Activated T-helper 2 cell treated with anti-CD3 and anti-CD28 coated beads, Interferon-gamma antibody, Interleukin-2, Interleukin-4, amounts not matched to agents 10 μg/mL and 5 μg/mL and 100 μg/mL, durations not matched to agents 14 hours and 24 hours and 36 hours (primary cell): ENCODE results near the gene ZNF782. TPM values are rescaled to one million over a fixed set of nuclear protein-coding genes. Genes with fewer than 3 reads are reported as not detected.
"Not testable (repeated sequence)": the region's sequence is repeated elsewhere in the genome, so short reads cannot be mapped to it uniquely, and the experiment has no call there.

Source experiments
- DNase-seq: peaks from one replicate; pipeline ENCODE4 v3.0.0; 2021; ENCODE audit warnings: low spot score
- H3K27ac Mint-ChIP-seq: one replicate; pipeline ENCODE4 v1.8.0; 2021; ENCODE audit warnings: mixed read lengths
- H3K27me3 Mint-ChIP-seq: one replicate; pipeline ENCODE4 v1.8.0; 2021; ENCODE audit warnings: low read depth, mixed read lengths
- H3K36me3 Mint-ChIP-seq: one replicate; pipeline ENCODE4 v1.8.0; 2021; ENCODE audit warnings: low read depth, mixed read lengths
- H3K4me1 Mint-ChIP-seq: one replicate; pipeline ENCODE4 v1.8.0; 2021; ENCODE audit warnings: low read depth, mixed read lengths
- H3K4me3 Mint-ChIP-seq: one replicate; pipeline ENCODE4 v1.8.0; 2021; ENCODE audit warnings: low read depth, mild to moderate bottlenecking, moderate library complexity, mixed read lengths
- H3K9me3 Mint-ChIP-seq: one replicate; pipeline ENCODE4 v1.8.0; 2021; ENCODE audit warnings: mixed read lengths
- intact Hi-C: fragments of 100-400 bp; cut with micrococcal nuclease; formaldehyde crosslinking; loops from one replicate; pipeline ENCODE4 v1.15.1; 2023
- total RNA-seq: library from RNA; stranded (reverse); gene quantifications from 2 replicates; pipeline ENCODE4 v1.2.3, GENCODE V29; 2022

The ZNF782 gene
- total RNA-seq, 1 donor from 2014 or later: 4.5 TPM

DNA sequence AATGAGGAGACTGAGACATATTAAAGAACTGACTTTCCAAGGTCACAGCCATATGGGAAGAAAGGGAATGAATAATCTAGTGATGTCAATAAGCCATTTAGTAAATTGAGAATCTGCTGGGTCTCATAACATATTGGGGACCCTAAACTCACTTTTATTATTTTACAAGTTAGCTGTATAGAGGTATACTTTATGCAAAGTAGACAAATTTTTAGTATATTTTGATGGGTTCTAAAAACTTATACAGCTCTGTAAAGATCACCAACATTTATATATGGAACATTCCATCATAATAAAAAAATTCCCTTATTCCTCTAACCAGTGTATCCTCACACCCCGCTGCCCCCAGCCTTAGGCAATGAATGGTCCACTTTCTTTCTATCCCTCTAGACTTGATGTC lies 40.7 kb downstream of the ZNF782 start:
- intact Hi-C loops: no loop called here
- H3K27me3 Mint-ChIP-seq: no peaks in the 10 kb centered on the region
- H3K36me3 Mint-ChIP-seq: peaks cover 27% of the 10 kb centered on the region
- H3K4me1 Mint-ChIP-seq: no peaks in the 10 kb centered on the region
- H3K4me3 Mint-ChIP-seq: no peak overlapping the region
- H3K9me3 Mint-ChIP-seq: peaks cover 87% of the 10 kb centered on the region
- H3K27ac Mint-ChIP-seq: no peak overlapping the region
- DNase-seq: no peak

DNA sequence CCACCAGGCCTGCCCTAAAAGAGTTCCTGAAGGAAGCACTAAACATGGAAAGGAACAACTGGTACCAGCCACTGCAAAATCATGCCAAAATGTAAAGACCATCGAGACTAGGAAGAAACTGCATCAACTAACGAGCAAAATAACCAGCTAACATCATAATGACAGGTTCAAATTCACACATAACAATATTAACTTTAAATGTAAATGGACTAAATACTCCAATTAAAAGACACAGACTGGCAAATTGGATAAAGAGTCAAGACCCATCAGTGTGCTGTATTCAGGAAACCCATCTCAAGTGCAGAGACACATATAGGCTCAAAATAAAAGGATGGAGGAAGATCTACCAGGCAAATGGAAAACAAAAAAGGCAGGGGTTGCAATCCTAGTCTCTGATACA lies 55.4 kb downstream of the ZNF782 start:
- Mint-ChIP-seq H3K36me3 (peaks cover 45% of the 10 kb centered on the region), H3K9me3 (peaks cover 51% of the 10 kb centered on the region)
- H3K27me3 Mint-ChIP-seq, H3K4me1 Mint-ChIP-seq, H3K4me3 Mint-ChIP-seq, H3K27ac Mint-ChIP-seq, intact Hi-C loops, DNase-seq: not testable (repeated sequence)

DNA sequence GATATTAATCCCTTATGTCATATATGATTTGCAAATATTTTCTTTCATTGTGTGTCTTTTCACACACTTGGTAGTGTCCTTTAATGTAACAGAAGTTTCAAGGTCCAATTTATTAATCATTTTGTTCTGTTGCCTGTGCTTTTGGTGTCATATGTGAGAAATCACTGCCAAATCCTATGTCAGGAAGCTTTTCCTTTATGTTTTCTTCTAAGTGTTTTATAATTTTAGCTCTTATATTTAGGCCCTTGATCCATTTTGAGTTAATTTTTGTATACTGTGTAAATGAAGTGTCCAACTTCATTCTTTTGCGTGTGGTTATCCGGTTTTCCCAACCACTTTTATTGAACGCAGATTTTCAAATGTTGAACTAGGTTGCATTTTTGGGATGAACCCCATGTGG lies 70.3 kb downstream of the ZNF782 start:
- intact Hi-C loops: no loop called here
- no peak overlapping the region for H3K4me3 Mint-ChIP-seq

DNA sequence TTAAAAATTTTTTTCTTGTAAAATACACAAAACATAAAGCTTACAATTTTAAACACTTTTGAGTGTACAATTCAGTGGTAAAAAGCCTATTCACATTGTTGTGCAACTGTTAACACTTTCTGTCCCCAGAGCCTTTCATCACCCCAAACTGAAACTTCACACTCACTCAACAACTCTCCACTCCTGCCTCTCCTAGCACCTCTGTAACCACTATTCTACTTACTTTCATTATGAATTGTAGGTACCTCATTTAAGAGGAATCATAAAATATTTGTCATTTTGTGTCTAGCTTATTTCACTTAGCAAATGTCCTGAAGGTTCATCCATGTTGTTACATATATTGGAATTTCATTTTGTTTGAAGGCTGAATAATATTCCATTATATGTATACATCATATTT lies 72.1 kb downstream of the ZNF782 start:
- DNase-seq: no peak
- H3K27ac Mint-ChIP-seq: no peak overlapping the region
- intact Hi-C loops: no loop called here
- peaks cover 50% of the 10 kb centered on the region for H3K9me3 Mint-ChIP-seq
- peaks cover 24% of the 10 kb centered on the region for H3K36me3 Mint-ChIP-seq
- H3K4me3 Mint-ChIP-seq: no peak overlapping the region
- peaks cover 14% of the 10 kb centered on the region for H3K4me1 Mint-ChIP-seq
- no peaks in the 10 kb centered on the region for H3K27me3 Mint-ChIP-seq

More for the DNA sequence above, 70.3 kb downstream of the ZNF782 start:
- peaks cover 63% of the 10 kb centered on the region for H3K9me3 Mint-ChIP-seq
- no peak overlapping the region for H3K27ac Mint-ChIP-seq
- DNase-seq: no peak
- H3K36me3 Mint-ChIP-seq: peaks cover 24% of the 10 kb centered on the region
- peaks cover 10% of the 10 kb centered on the region for H3K4me1 Mint-ChIP-seq
- H3K27me3 Mint-ChIP-seq: no peaks in the 10 kb centered on the region

DNA sequence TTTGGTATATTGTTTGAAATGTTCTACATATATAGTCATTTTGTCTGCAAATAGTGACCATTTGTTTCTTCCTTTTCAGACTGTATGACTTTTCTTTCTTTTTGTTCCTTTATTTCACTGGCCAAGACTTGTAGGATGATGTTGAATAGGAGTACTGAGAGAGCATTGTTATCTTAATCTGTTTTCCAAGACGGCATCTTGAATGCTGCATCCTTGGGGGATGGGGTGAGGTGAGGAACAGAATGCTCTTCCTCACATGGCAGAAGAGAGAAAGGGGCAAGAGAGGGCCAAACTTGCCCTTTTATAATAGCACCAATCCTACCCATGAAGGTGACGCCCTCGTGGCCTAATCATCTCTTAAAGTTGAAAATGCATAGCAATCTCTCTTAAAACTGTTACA lies 72.8 kb downstream of the ZNF782 start:
- no peak overlapping the region for H3K4me3 Mint-ChIP-seq
- intact Hi-C loops: no loop called here
- peaks cover 31% of the 10 kb centered on the region for H3K36me3 Mint-ChIP-seq
- H3K27me3 Mint-ChIP-seq: no peaks in the 10 kb centered on the region
- H3K27ac Mint-ChIP-seq: no peak overlapping the region
- peaks cover 45% of the 10 kb centered on the region for H3K9me3 Mint-ChIP-seq
- H3K4me1 Mint-ChIP-seq: peaks cover 20% of the 10 kb centered on the region
- no peak for DNase-seq

DNA sequence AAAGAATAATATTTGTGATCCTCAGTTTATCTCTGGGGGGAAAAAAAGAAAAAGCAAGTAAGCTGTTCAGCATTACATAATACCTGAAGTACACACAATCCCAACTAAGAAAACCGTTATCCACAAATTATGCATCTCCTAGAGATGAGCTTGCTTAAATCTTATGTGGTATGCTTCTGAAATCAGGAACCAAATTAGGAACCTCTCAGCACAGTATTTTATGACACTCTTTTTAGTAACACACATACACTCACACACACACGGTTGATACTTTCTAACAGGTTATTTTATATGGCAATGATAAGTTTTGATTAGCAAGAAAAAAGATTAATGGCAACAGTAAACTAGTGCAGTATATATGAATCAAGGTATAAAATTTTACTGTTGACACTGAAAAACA lies 75.2 kb downstream of the ZNF782 start:
- no peak for DNase-seq
- Mint-ChIP-seq H3K27me3 (no peaks in the 10 kb centered on the region), H3K9me3 (peaks cover 31% of the 10 kb centered on the region), H3K4me1 (peaks cover 22% of the 10 kb centered on the region), H3K4me3 (peak overlapping the region; percentile 100), H3K27ac (no peak overlapping the region), H3K36me3 (peaks cover 49% of the 10 kb centered on the region)
- intact Hi-C loops: loop anchor here (5.0 kb wide), 2 partner anchors 212 to 362 kb away; partner anchors contain the start of gene ZNF367

DNA sequence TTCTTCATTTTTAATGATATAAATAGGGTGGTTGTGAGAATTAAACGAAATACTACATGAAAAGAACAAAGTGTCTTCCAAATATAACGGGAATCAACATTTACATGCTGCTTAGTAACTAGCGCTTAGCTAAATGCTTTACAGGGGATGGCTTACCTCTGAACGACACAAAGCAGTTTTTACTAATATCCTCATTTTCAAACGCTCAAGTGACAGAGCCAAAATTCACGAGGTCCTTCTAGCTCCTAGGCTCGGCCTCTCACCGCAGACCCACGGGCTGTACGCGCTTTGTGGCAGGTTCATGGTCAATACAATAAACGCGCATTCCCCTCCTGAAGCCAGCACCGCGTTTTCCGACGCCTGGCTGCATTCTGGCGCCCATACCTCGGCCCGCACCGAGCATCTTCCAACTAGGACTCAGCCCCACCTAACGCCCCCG lies 76.9 kb downstream of the ZNF782 start:
- no peaks in the 10 kb centered on the region for H3K27me3 Mint-ChIP-seq

DNA sequence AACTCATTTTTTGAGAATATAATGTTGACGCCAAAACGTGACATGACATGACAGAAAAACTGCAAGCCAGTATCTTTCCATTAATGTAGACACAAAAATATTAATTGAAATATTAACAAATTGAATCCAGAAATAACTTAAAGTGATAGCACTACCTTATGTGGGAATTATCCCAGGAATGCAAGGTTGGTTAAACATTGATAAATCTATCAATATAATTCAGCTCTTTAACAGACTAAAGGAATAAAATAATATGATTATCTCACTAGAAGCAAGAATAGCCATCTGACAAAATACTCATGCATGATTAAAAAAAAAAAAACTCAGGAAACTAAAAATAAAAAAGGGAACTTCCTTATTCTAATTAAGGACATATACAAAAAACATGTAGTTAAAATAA lies 83.2 kb downstream of the ZNF782 start:
- Mint-ChIP-seq H3K27ac (no peak overlapping the region), H3K9me3 (peaks cover 66% of the 10 kb centered on the region), H3K27me3 (no peaks in the 10 kb centered on the region), H3K4me1 (peaks cover 4% of the 10 kb centered on the region), H3K4me3 (no peak overlapping the region), H3K36me3 (peaks cover 94% of the 10 kb centered on the region)
- DNase-seq: no peak
- intact Hi-C loops: no loop called here

More for the DNA sequence above, 76.9 kb downstream of the ZNF782 start:
- Mint-ChIP-seq H3K4me3 (peak overlapping the region; percentile 100), H3K9me3 (peaks cover 23% of the 10 kb centered on the region), H3K4me1 (peaks cover 24% of the 10 kb centered on the region), H3K36me3 (peaks cover 53% of the 10 kb centered on the region), H3K27ac (peak overlapping the region; percentile 91)
- no peak for DNase-seq
- intact Hi-C loops: loop anchor here (5.0 kb wide), 2 partner anchors 210 to 360 kb away; partner anchors contain the start of gene ZNF367

DNA sequence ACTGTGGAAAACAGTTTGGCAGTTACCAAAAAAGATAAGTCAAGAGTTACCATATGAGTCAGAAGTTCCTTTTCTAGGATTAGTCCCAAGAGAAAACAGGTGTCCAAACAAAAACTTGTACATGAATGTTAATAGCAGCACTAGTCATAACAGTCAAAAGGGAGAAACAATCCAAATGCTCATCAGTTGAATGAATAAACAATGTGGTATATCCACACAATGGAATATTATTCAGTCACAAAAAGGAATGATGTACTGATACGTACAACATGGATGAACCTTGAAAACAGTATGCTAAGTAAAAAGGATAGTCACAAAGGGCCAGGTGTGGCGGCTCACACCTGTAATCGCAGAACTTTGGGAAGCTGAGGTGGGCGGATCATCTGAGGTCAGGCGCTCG lies 84.3 kb downstream of the ZNF782 start:
- H3K4me3 Mint-ChIP-seq: no peak overlapping the region
- H3K4me1 Mint-ChIP-seq: peaks cover 4% of the 10 kb centered on the region
- DNase-seq: no peak
- H3K27ac Mint-ChIP-seq: no peak overlapping the region
- intact Hi-C loops: no loop called here
- H3K27me3 Mint-ChIP-seq: no peaks in the 10 kb centered on the region
- peaks cover 96% of the 10 kb centered on the region for H3K36me3 Mint-ChIP-seq
- H3K9me3 Mint-ChIP-seq: peaks cover 72% of the 10 kb centered on the region

Other genes starting within 250 kb of the ZNF782 start
- 6.5 and 6.9 TPM in 2 replicates for gene CDC14B, start 234.7 kb downstream of the ZNF782 start, total RNA-seq
- gene PRXL2C, start 199.2 kb downstream of the ZNF782 start, total RNA-seq: 11.1 and 13.8 TPM in 2 replicates
- gene ZNF510, start 76.4 kb downstream of the ZNF782 start, total RNA-seq: 7.1 and 9.7 TPM in 2 replicates
- not detected in 2 replicates for gene NUTM2G, start 74.3 kb upstream of the ZNF782 start, total RNA-seq
- gene CTSV, start 184.6 kb upstream of the ZNF782 start, total RNA-seq: 0.48 and 0.78 TPM in 2 replicates